GM20431 (cell line): ENCODE results near the gene BBX.
"Not testable (repeated sequence)": the region's sequence is repeated elsewhere in the genome, so short reads cannot be mapped to it uniquely, and the experiment has no call there.

Source experiments
- in situ Hi-C: fragments of 300-500 bp; cut with MseI, MboI; formaldehyde crosslinking; loops from one replicate; pipeline ENCODE4 v1.15.0; 2020; ENCODE audit warnings: low sequenced_read_pairs; ENCODE audit not compliant: unreplicated experiment

BBX gene

DNA sequence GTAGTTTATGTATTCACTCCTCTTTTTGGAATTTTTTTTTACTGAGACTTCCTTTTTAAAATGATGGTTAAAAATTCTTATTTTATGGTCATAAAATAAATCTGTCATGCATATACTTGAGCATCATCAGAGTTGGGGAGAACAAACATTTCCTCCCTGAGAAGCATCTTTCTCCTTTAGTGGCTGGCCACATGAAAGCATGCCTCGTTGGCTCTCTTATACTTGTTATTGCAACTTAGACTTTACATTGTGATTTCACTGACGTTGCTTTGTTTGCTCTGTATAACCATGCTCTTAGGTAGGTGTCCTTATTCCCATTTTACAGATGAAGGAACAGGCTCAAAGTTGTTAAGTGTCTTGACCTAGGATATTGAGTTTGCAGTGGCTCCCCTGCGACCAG, 18.1 kb downstream of the BBX start:
- in situ Hi-C loops, result no loop called here

GRCh38 chr3:107542665-107543064, 19.9 kb downstream of the BBX start:
- in situ Hi-C loops, result no loop called here

DNA sequence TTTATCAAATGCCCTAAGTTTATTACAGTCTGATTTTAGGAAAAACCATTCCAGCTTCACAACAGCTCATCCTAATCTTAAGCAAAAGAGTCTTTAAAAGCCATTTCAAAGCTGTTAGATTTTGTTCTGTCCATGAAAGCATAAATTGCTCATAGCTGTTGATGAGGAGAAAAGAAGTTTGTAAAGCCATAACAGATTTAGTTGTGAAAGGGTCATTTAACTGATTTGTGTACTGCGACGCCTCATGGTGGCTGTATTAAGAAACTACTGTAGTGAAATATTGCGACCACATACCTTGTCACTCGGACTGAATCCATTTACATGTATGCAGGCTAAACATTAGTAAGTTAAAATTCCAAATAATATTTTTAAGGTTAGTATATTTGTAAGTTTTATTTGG, 20.9 kb downstream of the BBX start:
- in situ Hi-C loops, result no loop called here

DNA sequence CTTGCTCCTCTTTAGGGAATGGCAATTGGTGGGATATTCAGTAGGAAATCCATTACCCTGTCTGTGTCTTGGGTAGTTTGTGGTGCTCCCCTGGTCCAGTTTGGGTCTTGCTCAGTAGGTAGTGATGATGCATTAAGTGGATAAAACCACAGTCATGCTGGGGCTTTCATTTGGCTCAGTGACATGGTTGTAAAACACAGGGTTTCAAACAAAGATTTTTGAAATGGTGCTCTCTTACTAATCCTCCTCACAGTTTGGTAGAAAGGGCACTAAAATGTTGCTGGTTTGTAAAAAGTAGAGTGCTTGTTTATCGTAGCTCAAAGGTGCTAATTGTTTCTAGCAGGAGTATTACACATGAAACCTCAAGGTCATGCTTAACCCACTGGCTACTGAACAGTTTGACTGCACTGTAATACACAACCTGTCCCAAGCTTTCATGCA, 22.9 kb downstream of the BBX start:
- in situ Hi-C loops, result no loop called here

GRCh38 chr3:107548601-107549000, 25.8 kb downstream of the BBX start:
- in situ Hi-C loops, result no loop called here

DNA sequence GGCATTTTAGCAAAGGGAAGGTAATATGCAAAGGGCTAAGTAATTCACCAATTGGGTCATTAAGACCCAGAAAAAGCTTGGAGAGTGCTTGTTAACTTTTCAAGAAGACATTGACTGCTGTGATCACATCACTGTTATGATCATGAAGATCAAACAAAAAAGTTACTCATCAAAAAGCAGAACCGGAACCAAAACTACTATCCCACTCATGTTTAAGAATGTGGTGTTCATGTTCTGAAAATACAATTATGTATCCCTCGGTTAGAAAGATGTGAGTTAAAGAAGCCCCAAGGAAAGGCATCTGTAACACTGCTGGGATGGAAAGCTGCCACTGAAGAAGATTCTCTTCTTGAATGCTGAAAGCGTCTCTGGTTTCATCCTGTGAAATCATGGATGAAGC, 32.6 kb downstream of the BBX start:
- in situ Hi-C loops, result no loop called here

DNA sequence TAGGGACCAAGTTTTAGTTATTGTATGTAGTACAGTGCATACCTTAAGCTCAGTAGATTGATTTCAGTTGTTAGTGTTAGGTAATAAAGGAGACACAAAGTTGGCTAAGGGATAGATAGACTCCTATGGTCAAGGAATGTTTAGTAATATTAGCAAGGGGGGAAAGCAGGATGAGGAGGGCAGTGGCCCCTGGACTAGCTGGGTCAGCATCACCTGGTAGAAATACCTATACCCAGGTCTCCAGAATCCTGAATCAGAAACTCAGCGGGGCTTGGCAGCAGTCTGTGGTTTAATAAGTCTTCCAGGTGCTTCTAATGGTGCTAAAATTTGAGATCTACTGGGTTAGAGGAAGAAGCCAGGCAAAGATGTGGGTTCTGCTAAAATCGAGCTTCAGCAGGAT, 35.0 kb downstream of the BBX start:
- in situ Hi-C loops, result no loop called here

GRCh38 chr3:107560166-107560565, 37.4 kb downstream of the BBX start:
- in situ Hi-C loops, result no loop called here

GRCh38 chr3:107561980-107562379, 39.2 kb downstream of the BBX start:
- in situ Hi-C loops, result no loop called here

DNA sequence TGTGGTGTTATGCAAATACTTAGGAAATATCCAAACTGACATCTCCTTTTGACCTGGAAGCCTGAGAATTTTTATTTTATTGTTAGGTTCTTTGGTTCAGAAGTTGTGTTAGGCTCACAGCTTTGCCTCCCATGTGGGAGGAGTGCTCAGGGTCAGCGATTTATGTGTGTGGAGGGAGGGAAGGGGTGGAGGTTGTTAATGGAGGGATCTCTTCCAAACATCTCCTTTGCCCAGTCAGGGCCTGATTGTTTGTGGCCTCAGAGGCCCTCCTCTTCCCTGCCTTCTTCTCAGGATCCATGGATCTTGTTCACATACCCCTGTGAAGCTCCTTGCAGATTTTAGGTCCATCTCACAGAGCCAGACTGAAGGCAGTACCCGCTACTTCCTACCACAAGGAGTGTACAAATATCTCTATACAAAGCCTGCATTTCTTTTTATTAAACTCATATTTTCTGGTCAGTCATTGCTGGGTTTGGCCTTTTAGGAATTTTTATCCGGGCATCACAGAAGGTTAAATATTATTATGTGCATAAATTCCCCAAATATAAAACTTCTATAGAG, 40.3 kb downstream of the BBX start:
- in situ Hi-C loops, result no loop called here

DNA sequence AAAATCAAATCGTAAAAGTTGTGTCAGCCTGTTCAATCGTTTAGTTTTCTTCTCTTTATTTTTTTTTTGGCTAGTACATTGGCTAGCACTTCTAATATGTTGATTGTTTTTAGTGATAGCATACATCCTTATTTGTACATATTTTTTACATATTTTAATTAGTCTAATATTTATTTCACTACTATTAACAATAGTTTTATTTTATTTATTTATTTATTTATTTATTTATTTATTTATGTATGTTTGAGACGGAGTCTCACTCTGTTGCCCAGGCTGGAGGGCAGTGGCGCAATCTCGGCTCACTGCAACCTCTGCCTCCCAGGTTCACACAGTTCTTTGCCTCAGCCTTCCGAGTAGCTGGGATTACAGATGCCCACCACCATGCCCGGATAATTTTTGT, 42.5 kb downstream of the BBX start:
- in situ Hi-C loops, result not testable (repeated sequence)

DNA sequence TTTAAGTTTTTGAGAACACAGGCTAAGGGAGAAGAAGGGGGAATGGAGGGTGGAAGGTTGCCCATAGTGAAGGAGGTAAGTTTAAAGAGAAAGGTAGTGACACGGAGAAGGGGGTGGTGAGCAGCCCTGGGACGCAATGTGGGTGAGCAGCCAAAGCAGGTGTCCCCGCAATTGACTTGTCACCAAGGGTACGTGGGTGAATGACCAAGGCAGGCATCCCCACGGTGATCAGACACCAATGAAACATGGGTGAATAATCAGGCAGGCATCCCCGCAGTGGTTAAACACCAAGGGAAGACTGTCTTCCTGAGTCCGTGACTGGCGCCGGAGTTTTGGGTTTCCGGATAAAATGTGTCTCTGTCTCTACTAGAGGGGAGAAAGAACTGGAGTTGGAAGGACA, 48.3 kb downstream of the BBX start:
- in situ Hi-C loops, result not testable (repeated sequence)

- in situ Hi-C loops, result not testable (repeated sequence)
Observed at GRCh38 chr3:107571492-107571891, 48.7 kb downstream of the BBX start.

- in situ Hi-C loops, result no loop called here
Observed at GRCh38 chr3:107574650-107575049, 51.9 kb downstream of the BBX start.

- in situ Hi-C loops, result no loop called here
Observed at GRCh38 chr3:107578091-107578490, 55.3 kb downstream of the BBX start.

DNA sequence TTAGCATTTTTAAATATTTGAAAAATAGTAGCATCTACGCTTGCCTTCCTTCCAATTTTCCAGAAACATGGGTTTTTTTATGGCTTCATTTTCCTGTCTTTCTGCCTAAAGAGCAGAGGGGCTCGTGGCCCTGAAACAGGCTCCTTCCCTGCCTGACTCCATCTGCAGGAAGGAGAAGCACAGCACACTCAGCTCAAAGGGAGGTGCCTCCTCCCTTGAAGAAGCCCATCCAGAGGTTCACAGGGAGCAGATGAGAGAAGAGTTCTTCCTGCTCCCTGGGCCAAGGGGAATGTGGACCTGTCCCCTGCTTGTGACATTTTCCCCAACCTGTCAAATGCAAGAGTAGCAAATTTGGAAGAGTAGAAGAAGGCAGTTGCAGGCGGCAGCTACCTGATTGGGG, 55.8 kb downstream of the BBX start:
- in situ Hi-C loops, result no loop called here

DNA sequence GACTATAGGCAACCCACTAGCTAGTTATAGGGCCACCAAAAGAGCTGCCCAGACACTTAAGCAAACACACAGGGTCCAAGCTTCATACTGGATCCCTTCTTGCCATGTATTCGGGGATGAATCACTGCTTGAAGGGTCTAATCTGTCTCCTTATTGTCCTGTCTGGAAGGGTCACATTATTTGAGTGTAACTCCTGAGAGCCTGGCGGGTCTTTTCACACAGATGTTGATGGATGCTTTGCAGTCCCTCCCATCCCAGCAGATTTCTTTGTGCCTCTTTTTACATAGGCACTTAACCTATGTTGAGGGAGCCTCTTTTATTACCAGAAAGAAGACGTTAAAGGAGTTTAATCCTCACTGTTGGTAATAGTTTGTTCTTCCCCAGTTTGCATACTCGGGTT, 56.6 kb downstream of the BBX start:
- in situ Hi-C loops, result no loop called here

DNA sequence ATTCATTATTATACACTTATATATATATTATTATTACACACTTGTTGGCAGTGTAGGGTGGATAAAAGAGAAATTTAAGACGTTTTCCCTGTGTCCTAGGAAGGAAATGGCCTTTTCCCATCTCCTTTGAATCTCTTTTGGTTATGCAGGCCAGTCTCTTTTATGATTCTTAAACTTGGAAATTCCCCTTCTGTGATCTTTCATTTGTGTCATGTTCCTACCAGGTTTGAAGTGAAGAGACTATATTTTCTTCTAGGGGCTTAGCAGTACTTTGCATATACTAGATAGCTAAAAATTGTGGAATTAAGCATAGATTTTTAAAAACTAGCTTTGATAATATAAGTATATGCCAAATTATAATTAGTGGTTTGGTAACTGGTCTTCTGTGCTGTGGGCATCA, 58.5 kb downstream of the BBX start:
- in situ Hi-C loops, result no loop called here

- in situ Hi-C loops, result no loop called here
Observed at GRCh38 chr3:107588217-107588616, 65.5 kb downstream of the BBX start.

- in situ Hi-C loops, result no loop called here
Observed at GRCh38 chr3:107589454-107589853, 66.7 kb downstream of the BBX start.

DNA sequence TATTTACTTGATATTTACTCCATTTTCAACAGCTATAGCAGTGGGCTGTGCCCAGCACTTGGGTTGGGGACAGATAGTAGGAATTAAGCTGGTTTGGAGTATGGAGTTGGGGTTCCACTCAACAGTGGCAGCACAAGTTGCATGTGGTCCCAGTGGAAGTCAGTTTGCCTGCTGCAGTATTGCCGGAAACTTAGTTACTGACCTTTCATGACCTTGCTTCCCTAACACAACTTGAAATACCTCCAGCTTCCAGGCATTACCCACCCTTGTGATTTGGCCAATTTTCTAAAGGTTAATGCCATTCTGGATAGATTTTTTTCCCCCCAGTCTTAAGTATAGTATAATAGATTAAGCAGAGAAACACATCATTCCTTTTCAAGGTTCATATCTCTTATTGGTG, 68.0 kb downstream of the BBX start:
- in situ Hi-C loops, result no loop called here

DNA sequence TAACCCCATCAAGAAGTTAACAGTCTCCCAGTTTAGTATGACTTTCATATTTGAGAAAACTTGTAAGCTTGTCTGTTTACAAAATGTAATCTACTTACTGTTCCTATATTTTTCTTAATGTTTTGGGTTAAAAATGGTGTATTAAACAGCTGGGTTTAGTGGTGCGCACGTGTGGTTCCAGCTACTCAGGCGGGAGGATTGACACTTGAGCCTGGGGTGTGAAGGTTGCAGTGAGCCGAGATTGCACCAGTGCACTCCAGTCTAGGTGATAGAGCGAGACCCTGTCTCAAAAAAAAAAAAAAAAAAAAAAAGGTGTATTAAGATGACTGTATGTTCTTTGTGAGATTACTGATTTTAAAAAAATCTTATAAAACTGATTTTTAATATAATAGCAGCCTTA, 69.3 kb downstream of the BBX start:
- in situ Hi-C loops, result no loop called here

GRCh38 chr3:107594870-107595269, 72.1 kb downstream of the BBX start:
- in situ Hi-C loops, result no loop called here
